Naive thymus-derived CD4-positive, alpha-beta T cell (primary cell): Measurements from ENCODE around the gene ACTR5. TPM values are rescaled to one million over a fixed set of nuclear protein-coding genes. Genes with fewer than 3 reads are reported as not detected.
"Not testable (repeated sequence)": the region's sequence is repeated elsewhere in the genome, so short reads cannot be mapped to it uniquely, and the experiment has no call there.

Experiments
- ATAC-seq: fragments of 150-1000 bp; cut with Tn5 transposase; 2 replicates; pipeline ENCODE4 v1.10.0; 2021; ENCODE audit warnings: mild to moderate bottlenecking, moderate library complexity
- CTCF ChIA-PET: fragments of 350-600 bp; sonication (Branson Sonifier 250); formaldehyde crosslinking; loops from one replicate; lab custom pipeline; 2021; ENCODE audit warnings: antibody characterized with exemption; lab: Charles Lee
- POLR2A ChIA-PET: fragments of 350-600 bp; sonication (Branson Sonifier 250); formaldehyde crosslinking; loops from one replicate; lab custom pipeline; 2021; ENCODE audit warnings: antibody characterized with exemption, inconsistent platforms; lab: Charles Lee
- DNase-seq, 9 donors: peaks; one replicate each; pipeline versions ENCODE4 v3.0.0 to v3.0.0-alpha.2; 2020 to 2022; ENCODE audit warnings: mixed read lengths in 1 of 9
- H3K27ac ChIP-seq: one replicate; pipeline ENCODE4 v1.7.0; 2013; ENCODE audit warnings: mild to moderate bottlenecking, low read depth, low read length, moderate library complexity
- H3K27me3 ChIP-seq, 2 donors: one replicate each; pipeline ENCODE4 v1.7.0; 2013; ENCODE audit warnings: low read length in 2 of 2, mild to moderate bottlenecking in 2 of 2, moderate library complexity in 2 of 2; ENCODE audit not compliant: control insufficient read depth in 2 of 2, insufficient read depth in 2 of 2
- H3K36me3 ChIP-seq, 3 experiments: 1 replicate in 2 of 3; 2 replicates in 1 of 3; pipeline ENCODE4 v1.7.0; 2013; ENCODE audit warnings: low read length in 3 of 3, mild to moderate bottlenecking in 3 of 3, moderate library complexity in 1 of 3; ENCODE audit not compliant: insufficient read depth in 3 of 3, control insufficient read depth in 2 of 3
- H3K4me1 ChIP-seq, 2 donors: one replicate each; pipeline ENCODE4 v1.7.0; 2013; ENCODE audit warnings: low read length in 2 of 2, mild to moderate bottlenecking in 2 of 2, moderate library complexity in 1 of 2; ENCODE audit not compliant: control insufficient read depth in 2 of 2, insufficient read depth in 2 of 2
- H3K4me3 ChIP-seq: 2 replicates; pipeline ENCODE4 v1.7.0; 2013; ENCODE audit warnings: mild to moderate bottlenecking, low read length
- H3K9me3 ChIP-seq, 3 experiments: 1 replicate in 2 of 3; 2 replicates in 1 of 3; pipeline ENCODE4 v1.7.0; 2013; ENCODE audit warnings: low read length in 3 of 3; ENCODE audit not compliant: control insufficient read depth in 2 of 3
- H3K27ac Mint-ChIP-seq, 9 donors: one replicate each; pipeline ENCODE4 v1.8.0; 2020 to 2022; ENCODE audit warnings: mixed read lengths in 9 of 9, mild to moderate bottlenecking in 8 of 9, moderate library complexity in 5 of 9, inconsistent platforms in 2 of 9
- H3K27me3 Mint-ChIP-seq, 5 donors: one replicate each; pipeline ENCODE4 v1.8.0; 2021 to 2022; ENCODE audit warnings: mixed read lengths in 5 of 5, mild to moderate bottlenecking in 1 of 5
- H3K36me3 Mint-ChIP-seq, 5 donors: one replicate each; pipeline ENCODE4 v1.8.0; 2020 to 2022; ENCODE audit warnings: mixed read lengths in 5 of 5, mild to moderate bottlenecking in 3 of 5, inconsistent platforms in 1 of 5
- H3K4me1 Mint-ChIP-seq, 7 donors: one replicate each; pipeline ENCODE4 v1.8.0; 2020 to 2022; ENCODE audit warnings: mixed read lengths in 7 of 7, mild to moderate bottlenecking in 3 of 7, inconsistent platforms in 1 of 7
- H3K4me3 Mint-ChIP-seq, 10 donors: one replicate each; pipeline ENCODE4 v1.8.0; 2020 to 2022; ENCODE audit warnings: mild to moderate bottlenecking in 10 of 10, mixed read lengths in 10 of 10, moderate library complexity in 6 of 10, inconsistent platforms in 2 of 10
- H3K9me3 Mint-ChIP-seq, 11 donors: one replicate each; pipeline ENCODE4 v1.8.0; 2020 to 2022; ENCODE audit warnings: mixed read lengths in 11 of 11, mild to moderate bottlenecking in 4 of 11, inconsistent platforms in 1 of 11, moderate library complexity in 1 of 11
- intact Hi-C, 2 donors: fragments of 100-400 bp; cut with micrococcal nuclease; formaldehyde crosslinking; loops; one replicate each; pipeline ENCODE4 v1.15.1; 2023
- polyA plus RNA-seq, 2 donors: library from polyadenylated mRNA; unstranded; fragments of 300-500 nt; fragmentation: Illumina TruSeq; gene quantifications; one replicate each; pipeline ENCODE4 v1.2.3, GENCODE V29; 2021
- total RNA-seq, 6 experiments: library from RNA in 5 of 6; stranded (reverse) in 5 of 6; gene quantifications; 1 replicate in 5 of 6; 2 replicates in 1 of 6; pipeline ENCODE4 v1.2.3 and lab custom pipeline; 2021 to 2026

ACTR5 gene
- total and polyA plus RNA-seq, 7 experiments from 2014 or later, result 8.9 to 20.8 (median 15.1) TPM

DNA sequence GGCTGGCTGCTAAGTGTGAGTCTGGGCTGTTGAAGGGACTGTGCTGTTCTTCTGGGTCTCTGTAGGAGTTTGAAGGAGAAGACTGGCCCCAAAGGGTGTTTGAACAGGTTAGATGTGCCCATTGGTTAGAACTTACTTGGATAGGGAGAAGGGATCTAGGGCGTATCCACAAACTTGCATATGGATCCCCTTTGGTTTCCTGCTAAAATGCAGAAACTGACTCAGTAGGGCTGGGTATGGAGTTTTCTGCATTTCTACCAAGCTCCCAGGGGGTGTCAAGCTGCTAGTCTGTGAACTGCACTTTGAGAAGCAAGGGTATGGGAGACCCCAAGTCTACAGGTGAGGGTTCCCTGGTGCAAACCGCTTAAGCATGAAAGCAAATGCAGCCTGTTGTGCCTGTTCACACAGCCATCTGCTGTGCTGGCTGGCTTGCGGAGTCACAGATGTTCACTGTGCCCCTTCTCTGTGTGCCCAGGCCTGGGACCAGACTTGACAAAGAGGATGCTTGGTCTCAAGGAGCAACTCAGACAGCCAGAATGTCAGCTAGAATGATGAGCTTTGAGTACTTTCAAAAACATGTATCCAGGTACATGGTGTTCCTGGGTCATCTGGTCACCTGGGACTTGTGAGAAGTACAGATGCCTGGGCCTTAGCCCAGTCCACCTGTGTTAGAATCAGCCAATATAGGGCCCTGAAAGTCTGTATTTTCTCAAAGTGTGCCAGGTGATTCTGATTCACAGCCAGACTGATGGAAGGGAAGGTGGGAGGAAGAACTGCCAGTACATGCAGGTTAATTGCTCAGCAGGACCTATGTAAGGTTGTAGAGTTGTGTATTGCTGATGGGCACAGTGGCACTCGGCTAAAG, 64.7 kb downstream of the ACTR5 start:
- ChIA-PET CTCF (interaction anchor here (1.1 kb wide), 1 partner anchor 80 kb away, joined by 3 read pairs; no protein-coding TSS in a partner anchor), POLR2A (interaction anchor here (0.6 to 1.6 kb wide), 2 partner anchors 12 to 28 kb away, joined by 3 to 4 read pairs; no protein-coding TSS in a partner anchor)
- Histone ChIP-seq H3K27me3 (no peaks in the 10 kb centered on the region), H3K4me3 (no peak overlapping the region), H3K36me3 (peaks cover 0 to 7% (median 4%) of the 10 kb centered on the region in 3 experiments), H3K9me3 (no peaks in the 10 kb centered on the region), H3K4me1 (peaks cover 28 to 36% of the 10 kb centered on the region in 2 donors), H3K27ac (peak overlapping the region; percentile 1)
- Mint-ChIP-seq H3K27me3 (no peaks in the 10 kb centered on the region), H3K27ac (peak overlapping the region in 8 of 9 donors; percentile 12 to 72 (median 56)), H3K4me1 (peaks cover 52 to 91% (median 82%) of the 10 kb centered on the region in 7 donors), H3K9me3 (peaks cover 0 to 2% (median 0%) of the 10 kb centered on the region in 11 donors), H3K36me3 (peaks cover 3 to 52% (median 18%) of the 10 kb centered on the region in 5 donors), H3K4me3 (peak overlapping the region in 1 of 10 donors; percentile 23)
- ATAC-seq (no peak), DNase-seq (no peak)
- intact Hi-C loops, result no loop called here

- H3K27ac ChIP-seq, H3K4me3 ChIP-seq, H3K27me3 ChIP-seq, DNase-seq, H3K9me3 ChIP-seq, H3K27me3 Mint-ChIP-seq, CTCF ChIA-PET, H3K36me3 ChIP-seq, intact Hi-C loops, H3K9me3 Mint-ChIP-seq, ATAC-seq: not testable (repeated sequence)
- peak overlapping the region in 1 of 10 donors; percentile 23 for H3K4me3 Mint-ChIP-seq
- H3K27ac Mint-ChIP-seq, result peak overlapping the region in 3 of 9 donors; percentile 36 to 72 (median 67)
- H3K36me3 Mint-ChIP-seq, result peaks cover 3 to 55% (median 18%) of the 10 kb centered on the region in 5 donors
- peaks cover 22 to 30% of the 10 kb centered on the region in 2 donors for H3K4me1 ChIP-seq
- peaks cover 50 to 91% (median 83%) of the 10 kb centered on the region in 7 donors for H3K4me1 Mint-ChIP-seq
- POLR2A ChIA-PET, result interaction anchor here (0.6 kb wide), 1 partner anchor 12 kb away, joined by 4 read pairs; no protein-coding TSS in a partner anchor
These were observed 65.3 kb downstream of the ACTR5 start for GRCh38 chr20:38813574-38813962.

DNA sequence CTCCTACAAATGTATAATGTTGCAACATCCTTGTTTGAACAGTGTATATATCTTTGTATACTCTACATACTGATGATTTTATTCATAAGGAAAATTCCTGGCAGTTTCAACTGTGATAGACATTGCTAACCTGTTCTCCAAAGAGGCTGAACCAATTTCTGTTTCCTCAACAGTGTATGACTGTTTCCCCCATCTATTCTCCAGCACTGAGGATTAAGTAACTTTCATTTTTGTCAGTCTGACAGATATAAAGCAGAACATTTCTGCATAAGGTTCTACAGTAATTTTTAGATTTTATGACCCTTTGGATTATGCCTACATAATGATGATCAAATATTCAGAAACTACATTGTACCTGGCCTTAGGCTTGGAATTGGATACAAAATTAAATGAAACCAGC, 67.2 kb downstream of the ACTR5 start:
- H3K36me3 Mint-ChIP-seq, result peaks cover 0 to 44% (median 25%) of the 10 kb centered on the region in 5 donors
- peak overlapping the region in 3 of 9 donors; percentile 29 to 58 (median 56) for H3K27ac Mint-ChIP-seq
- Histone ChIP-seq H3K36me3 (peaks cover 0 to 7% (median 0%) of the 10 kb centered on the region in 3 experiments), H3K9me3 (no peaks in the 10 kb centered on the region), H3K4me1 (peaks cover 5 to 21% of the 10 kb centered on the region in 2 donors), H3K27me3 (no peaks in the 10 kb centered on the region), H3K27ac (no peak overlapping the region), H3K4me3 (no peak overlapping the region)
- ChIA-PET CTCF (no interaction called here), POLR2A (interaction anchor here (0.8 to 1.3 kb wide), 3 partner anchors 9 to 59 kb away, joined by 4 to 12 read pairs (median 4); no protein-coding TSS in a partner anchor)
- intact Hi-C loops, result no loop called here
- no peak for ATAC-seq
- no peak for DNase-seq
- peaks cover 38 to 83% (median 75%) of the 10 kb centered on the region in 7 donors for H3K4me1 Mint-ChIP-seq
- H3K9me3 Mint-ChIP-seq, result peaks cover 0 to 2% (median 0%) of the 10 kb centered on the region in 11 donors
- H3K4me3 Mint-ChIP-seq, result no peak overlapping the region
- H3K27me3 Mint-ChIP-seq, result no peaks in the 10 kb centered on the region

DNA sequence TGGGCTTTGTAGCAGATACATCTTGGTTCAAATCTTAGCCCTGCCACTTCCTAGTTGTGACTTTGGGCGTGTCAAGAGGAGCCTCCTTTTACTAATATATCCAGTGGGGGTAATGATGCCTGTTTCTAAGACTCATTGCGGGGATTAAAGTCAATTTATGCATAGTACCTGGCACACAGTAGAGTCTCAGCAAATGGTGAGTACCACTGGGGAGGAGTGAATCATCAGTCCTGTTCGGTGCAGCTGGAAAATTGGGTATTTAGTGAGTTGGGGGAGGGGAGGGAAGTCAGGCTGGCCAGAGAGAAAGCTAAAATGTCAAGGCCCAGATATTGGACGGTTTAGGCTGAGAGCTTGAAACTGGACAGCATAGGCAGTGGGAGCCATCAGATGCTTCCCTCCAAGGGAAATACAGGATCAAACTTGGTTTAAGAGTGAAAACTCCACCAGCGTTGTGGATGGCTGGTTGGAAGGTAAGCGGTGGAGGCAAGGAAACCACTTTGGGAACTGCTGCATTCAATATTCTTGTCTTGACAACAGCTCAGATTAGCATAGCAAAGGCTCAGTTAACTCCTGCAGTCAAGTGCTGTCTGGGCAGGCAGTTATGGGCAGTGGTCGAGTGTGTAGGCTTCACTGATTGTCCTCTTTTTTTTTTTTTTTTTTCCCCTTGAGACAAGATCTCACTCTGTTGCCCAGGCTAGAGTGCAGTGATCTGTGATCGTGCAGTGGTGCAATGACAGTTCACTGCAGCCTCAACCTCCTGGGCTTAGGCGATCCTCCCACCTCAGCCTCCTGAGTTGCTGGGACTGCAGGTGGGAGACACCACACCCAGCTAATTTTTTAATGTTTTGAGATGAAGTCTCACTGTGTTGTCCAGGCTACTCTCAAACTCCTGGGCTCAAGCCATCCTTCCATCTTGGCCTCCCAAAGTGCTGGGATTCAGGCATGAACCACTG, 70.1 kb downstream of the ACTR5 start:
- H3K9me3 Mint-ChIP-seq, result peaks cover 0 to 14% (median 9%) of the 10 kb centered on the region in 11 donors
- peaks cover 9 to 45% (median 35%) of the 10 kb centered on the region in 5 donors for H3K36me3 Mint-ChIP-seq
- Histone ChIP-seq H3K4me3 (no peak overlapping the region), H3K4me1 (peaks cover 0 to 7% of the 10 kb centered on the region in 2 donors), H3K27me3 (no peaks in the 10 kb centered on the region), H3K9me3 (peaks cover 0 to 8% (median 0%) of the 10 kb centered on the region in 3 experiments), H3K27ac (no peak overlapping the region), H3K36me3 (peaks cover 0 to 6% (median 0%) of the 10 kb centered on the region in 3 experiments)
- CTCF ChIA-PET, result interaction anchor here (0.6 to 1.4 kb wide), 3 partner anchors 19 to 184 kb away, joined by 3 to 4 read pairs (median 3); no protein-coding TSS in a partner anchor
- H3K4me1 Mint-ChIP-seq, result peaks cover 31 to 76% (median 61%) of the 10 kb centered on the region in 7 donors
- H3K27ac Mint-ChIP-seq, result peak overlapping the region in 7 of 9 donors; percentile 14 to 81 (median 46)
- POLR2A ChIA-PET, result interaction anchor here (1.3 kb wide), 2 partner anchors 10 to 11 kb away, joined by 3 to 4 read pairs; no protein-coding TSS in a partner anchor
- ATAC-seq (no peak), DNase-seq (no peak)
- intact Hi-C loops, result no loop called here
- peak overlapping the region in 2 of 10 donors; percentile 18 to 45 for H3K4me3 Mint-ChIP-seq
- no peaks in the 10 kb centered on the region for H3K27me3 Mint-ChIP-seq

Other genes with a start within 250 kb of the ACTR5 start
- gene ADIG, start 167.3 kb upstream of the ACTR5 start, total RNA-seq, result under 1 TPM in 1 of 5 experiments, not detected in 4; 0.65 TPM
- not detected for gene ADIG, start 167.3 kb upstream of the ACTR5 start, polyA plus RNA-seq
- gene ARHGAP40, start 146.7 kb upstream of the ACTR5 start, total RNA-seq, result not detected
- gene ARHGAP40, start 146.7 kb upstream of the ACTR5 start, polyA plus RNA-seq, result not detected
- under 1 TPM in 2 of 5 experiments, not detected in 3; 0.19 to 0.24 TPM for gene SLC32A1, start 24.0 kb upstream of the ACTR5 start, total RNA-seq
- gene SLC32A1, start 24.0 kb upstream of the ACTR5 start, polyA plus RNA-seq, result not detected
- 10 to 100 TPM; 20.8 to 75.4 (median 22.0) TPM for gene PPP1R16B, start 57.2 kb downstream of the ACTR5 start, total RNA-seq
- gene PPP1R16B, start 57.2 kb downstream of the ACTR5 start, polyA plus RNA-seq, result 10 to 100 TPM; 11.4 to 19.8 TPM
- gene FAM83D, start 178.0 kb downstream of the ACTR5 start, total RNA-seq, result 10 to 100 TPM in 1 of 5 experiments, 1 to 10 TPM in 4; 1.4 to 11.1 (median 1.8) TPM
- gene FAM83D, start 178.0 kb downstream of the ACTR5 start, polyA plus RNA-seq, result 1 to 10 TPM in 1 of 2 donors, under 1 TPM in 1; 0.82 to 2.0 TPM
- gene DHX35, start 213.9 kb downstream of the ACTR5 start, total RNA-seq, result 10 to 100 TPM in 4 of 5 experiments, 1 to 10 TPM in 1; 8.0 to 13.3 (median 10.6) TPM
- gene DHX35, start 213.9 kb downstream of the ACTR5 start, polyA plus RNA-seq, result 1 to 10 TPM; 4.7 to 8.9 TPM